ENCODE measurements around the gene EXOC3L4. TPM values are rescaled to one million over a fixed set of nuclear protein-coding genes. Genes with fewer than 3 reads are reported as not detected.
A peak's percentile ranks its signal among the peaks of the same experiment; 100 is the strongest.

Gene EXOC3L4
- total and polyA plus RNA-seq, 9 of the 15 experiments (the other 6 are each of a cell fraction or from before 2014, with no cell fraction given) = 0.10 to 6.7 (median 0.98) TPM; not detected in 1

DNA sequence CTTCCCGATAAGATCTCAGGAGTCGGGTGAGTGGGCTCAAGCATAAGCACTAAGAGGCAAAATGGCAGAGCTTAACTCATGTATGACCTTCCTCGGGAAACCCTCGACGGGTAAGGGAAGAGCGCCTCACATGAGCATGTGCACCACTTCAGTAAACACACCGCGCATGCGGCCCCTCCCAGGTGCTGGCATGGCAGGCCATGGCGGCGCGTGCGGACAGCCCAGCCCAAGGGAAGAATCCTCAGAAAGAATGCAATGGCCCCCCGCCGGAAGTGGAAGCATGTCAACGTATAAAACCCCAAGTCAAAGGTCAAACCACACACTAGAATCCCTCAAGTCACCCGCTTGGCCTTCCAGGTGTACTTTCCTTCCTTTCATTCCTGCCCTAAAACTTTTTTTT, 22.1 kb downstream of the EXOC3L4 start (continued):
- peak; percentile 19; the same call in 1 of the 2 replicates for TF ChIP-seq HCFC1 (IDR thresholded peaks at IDR 0.05; ENCODE audit: low read depth, low read length)
- no peak for TF ChIP-seq HEY1 (CRISPR knock-in tag; IDR thresholded peaks at IDR 0.05; ENCODE audit: borderline replicate concordance)
- no peak for TF ChIP-seq ATF2 (CRISPR knock-in tag; IDR thresholded peaks at IDR 0.05)
- TF ChIP-seq, protein P1, sequence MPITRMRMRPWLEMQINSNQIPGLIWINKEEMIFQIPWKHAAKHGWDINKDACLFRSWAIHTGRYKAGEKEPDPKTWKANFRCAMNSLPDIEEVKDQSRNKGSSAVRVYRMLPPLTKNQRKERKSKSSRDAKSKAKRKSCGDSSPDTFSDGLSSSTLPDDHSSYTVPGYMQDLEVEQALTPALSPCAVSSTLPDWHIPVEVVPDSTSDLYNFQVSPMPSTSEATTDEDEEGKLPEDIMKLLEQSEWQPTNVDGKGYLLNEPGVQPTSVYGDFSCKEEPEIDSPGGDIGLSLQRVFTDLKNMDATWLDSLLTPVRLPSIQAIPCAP (CRISPR knock-in tag; IDR thresholded peaks at IDR 0.05; ENCODE audit: borderline replicate concordance) = no peak
- no peak for TF ChIP-seq CBX5 (IDR thresholded peaks at IDR 0.05; ENCODE audit: borderline replicate concordance, low read depth)
- TF ChIP-seq SMARCA4 (IDR thresholded peaks at IDR 0.05) = no peak
- TF ChIP-seq FOXP1 (CRISPR knock-in tag; IDR thresholded peaks at IDR 0.05) = no peak
- no peak for TF ChIP-seq RFX7 (CRISPR knock-in tag; IDR thresholded peaks at IDR 0.05)
- no peak for TF ChIP-seq SAFB2 (IDR thresholded peaks at IDR 0.05; ENCODE audit: borderline replicate concordance, low read depth, low read length, severe bottlenecking)
- no peak for TF ChIP-seq ARNT (IDR thresholded peaks at IDR 0.05)
- TF ChIP-seq ZNF175 (CRISPR knock-in tag; IDR thresholded peaks at IDR 0.05; ENCODE audit: low read depth) = no peak
- TF ChIP-seq POLR2G (IDR thresholded peaks at IDR 0.05; ENCODE audit: low read depth, low read length) = peak; percentile 30; the same call in 1 of the 2 replicates
- TF ChIP-seq E2F6 (IDR thresholded peaks at IDR 0.05; ENCODE audit: borderline replicate concordance in 1 of 2, extremely low read depth in 1 of 2, insufficient read depth in 1 of 2, insufficient read length in 1 of 2, low read depth in 1 of 2, low read length in 1 of 2, poor library complexity in 1 of 2, severe bottlenecking in 1 of 2) = peak; percentile 56 to 77
- no peak for TF ChIP-seq NELFE (IDR thresholded peaks at IDR 0.05; ENCODE audit: insufficient read depth, insufficient read length)
- TF ChIP-seq TGIF2 (CRISPR knock-in tag; IDR thresholded peaks at IDR 0.05) = no peak
- TF ChIP-seq TBL1XR1 (IDR thresholded peaks at IDR 0.05; ENCODE audit: low read length in 2 of 2) = no peak
- peak; percentile 46; the same call in 1 of the 2 replicates for TF ChIP-seq GABPB1 (CRISPR knock-in tag; IDR thresholded peaks at IDR 0.05)
- no peak for TF ChIP-seq ATF7 (IDR thresholded peaks at IDR 0.05)
- TF ChIP-seq, protein P2, sequence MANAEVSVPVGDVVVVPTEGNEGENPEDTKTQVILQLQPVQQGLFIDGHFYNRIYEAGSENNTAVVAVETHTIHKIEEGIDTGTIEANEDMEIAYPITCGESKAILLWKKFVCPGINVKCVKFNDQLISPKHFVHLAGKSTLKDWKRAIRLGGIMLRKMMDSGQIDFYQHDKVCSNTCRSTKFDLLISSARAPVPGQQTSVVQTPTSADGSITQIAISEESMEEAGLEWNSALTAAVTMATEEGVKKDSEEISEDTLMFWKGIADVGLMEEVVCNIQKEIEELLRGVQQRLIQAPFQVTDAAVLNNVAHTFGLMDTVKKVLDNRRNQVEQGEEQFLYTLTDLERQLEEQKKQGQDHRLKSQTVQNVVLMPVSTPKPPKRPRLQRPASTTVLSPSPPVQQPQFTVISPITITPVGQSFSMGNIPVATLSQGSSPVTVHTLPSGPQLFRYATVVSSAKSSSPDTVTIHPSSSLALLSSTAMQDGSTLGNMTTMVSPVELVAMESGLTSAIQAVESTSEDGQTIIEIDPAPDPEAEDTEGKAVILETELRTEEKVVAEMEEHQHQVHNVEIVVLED (CRISPR knock-in tag; IDR thresholded peaks at IDR 0.05) = no peak
- no peak for TF ChIP-seq PHB (CRISPR knock-in tag; IDR thresholded peaks at IDR 0.05)
- no peak for TF ChIP-seq BCL6 (CRISPR knock-in tag; IDR thresholded peaks at IDR 0.05)
- no peak for TF ChIP-seq ZNF561 (CRISPR knock-in tag; conservative IDR thresholded peaks at IDR 0.05)
